Right atrium auricular region (tissue), 2 donors: ENCODE data around the gene NHS. TPM values are rescaled to one million over a fixed set of nuclear protein-coding genes. Genes with fewer than 3 reads are reported as not detected.

Experiments used
- DNase-seq: peaks from one replicate; pipeline ENCODE4 v3.0.0-alpha.2; 2019; ENCODE audit warnings: low spot score
- H3K27ac ChIP-seq, 2 donors: fragments of 200-600 bp; sonication (generic); 1 replicate in 1 of 2; 2 replicates in 1 of 2; pipeline ENCODE4 v1.5.1; 2016 to 2019
- H3K27me3 ChIP-seq, 2 donors: fragments of 200-600 bp; sonication (generic); one replicate each; pipeline versions ENCODE4 v1.5.1 to v1.6.0; 2017 to 2019
- H3K36me3 ChIP-seq: fragments of 200-600 bp; sonication (generic); one replicate; pipeline ENCODE4 v1.5.1; 2016
- H3K4me1 ChIP-seq, 2 donors: fragments of 200-600 bp; sonication (generic); one replicate each; pipeline versions ENCODE4 v1.5.1 to v1.6.0; 2017 to 2019
- H3K4me3 ChIP-seq, 2 donors: fragments of 200-600 bp; sonication (generic); 1 replicate in 1 of 2; 2 replicates in 1 of 2; pipeline ENCODE4 v1.5.1; 2017 to 2019; ENCODE audit warnings: mild to moderate bottlenecking in 1 of 2, moderate library complexity in 1 of 2
- H3K9me3 ChIP-seq, 2 donors: fragments of 200-600 bp; sonication (generic); one replicate each; pipeline ENCODE4 v1.5.1; 2019
- CTCF ChIP-seq, 2 donors: fragments of 200-600 bp; sonication (generic); IDR thresholded peaks; one replicate each; pipeline ENCODE4 v1.5.1; 2019; ENCODE audit warnings: antibody characterized with exemption in 2 of 2
- total RNA-seq, 2 donors: library from RNA; depleted of rRNA; stranded (reverse); fragments of >200 nt; gene quantifications; one replicate each; pipeline ENCODE4 v1.1.0, GENCODE V29; 2016

NHS gene
- total RNA-seq, 2 donors from 2014 or later = 0.59 to 2.0 TPM

- H3K27ac ChIP-seq = no peak overlapping the region
- no peak for DNase-seq
- H3K4me1 ChIP-seq = no peaks in the 10 kb centered on the region
Observed at GRCh38 chrX:17368002-17368401, 7.0 kb upstream of the NHS start.

GRCh38 chrX:17369309-17369708 lies 5.7 kb upstream of the NHS start:
- no peak overlapping the region for H3K27ac ChIP-seq
- TF ChIP-seq CTCF (IDR thresholded peaks at IDR 0.05) = no peak
- H3K36me3 ChIP-seq = no peaks in the 10 kb centered on the region
- no peaks in the 10 kb centered on the region for H3K9me3 ChIP-seq
- H3K27me3 ChIP-seq = no peaks in the 10 kb centered on the region
- no peaks in the 10 kb centered on the region for H3K4me1 ChIP-seq
- DNase-seq = no peak
- no peak overlapping the region for H3K4me3 ChIP-seq

More at GRCh38 chrX:17368002-17368401, 7.0 kb upstream of the NHS start:
- TF ChIP-seq CTCF (IDR thresholded peaks at IDR 0.05) = no peak
- no peaks in the 10 kb centered on the region for H3K27me3 ChIP-seq
- H3K9me3 ChIP-seq = no peaks in the 10 kb centered on the region
- no peaks in the 10 kb centered on the region for H3K36me3 ChIP-seq
- H3K4me3 ChIP-seq = no peak overlapping the region

- no peak overlapping the region for H3K27ac ChIP-seq
- H3K27me3 ChIP-seq = no peaks in the 10 kb centered on the region
- H3K4me1 ChIP-seq = no peaks in the 10 kb centered on the region
- H3K9me3 ChIP-seq = no peaks in the 10 kb centered on the region
- no peak for TF ChIP-seq CTCF (IDR thresholded peaks at IDR 0.05)
- no peak for DNase-seq
- no peak overlapping the region for H3K4me3 ChIP-seq
- H3K36me3 ChIP-seq = no peaks in the 10 kb centered on the region
Observed at GRCh38 chrX:17370191-17370590, 4.8 kb upstream of the NHS start.

GRCh38 chrX:17372052-17372451 lies 2.9 kb upstream of the NHS start:
- H3K27me3 ChIP-seq = no peaks in the 10 kb centered on the region
- no peaks in the 10 kb centered on the region for H3K36me3 ChIP-seq
- H3K4me3 ChIP-seq = no peak overlapping the region
- H3K4me1 ChIP-seq = no peaks in the 10 kb centered on the region
- no peak overlapping the region for H3K27ac ChIP-seq
- H3K9me3 ChIP-seq = no peaks in the 10 kb centered on the region
- no peak for TF ChIP-seq CTCF (IDR thresholded peaks at IDR 0.05)
- DNase-seq = no peak

- H3K4me3 ChIP-seq = no peak overlapping the region
- H3K4me1 ChIP-seq = no peaks in the 10 kb centered on the region
- TF ChIP-seq CTCF (IDR thresholded peaks at IDR 0.05) = no peak
- no peaks in the 10 kb centered on the region for H3K36me3 ChIP-seq
- no peaks in the 10 kb centered on the region for H3K9me3 ChIP-seq
- no peak overlapping the region for H3K27ac ChIP-seq
- DNase-seq = no peak
- no peaks in the 10 kb centered on the region for H3K27me3 ChIP-seq
Observed at GRCh38 chrX:17373337-17373736, 1.7 kb upstream of the NHS start.

- peak overlapping the region in 1 of 2 donors; percentile 51 for H3K27ac ChIP-seq
- H3K36me3 ChIP-seq = no peaks in the 10 kb centered on the region
- no peaks in the 10 kb centered on the region for H3K9me3 ChIP-seq
- H3K27me3 ChIP-seq = no peaks in the 10 kb centered on the region
- DNase-seq = no peak
- no peaks in the 10 kb centered on the region for H3K4me1 ChIP-seq
- no peak for TF ChIP-seq CTCF (IDR thresholded peaks at IDR 0.05)
- peak overlapping the region; percentile 43 to 54 for H3K4me3 ChIP-seq
Observed at GRCh38 chrX:17375367-17375636, 302 bp downstream of the NHS start.
